Measurements from ENCODE around the gene ZFAND3.

GRCh38 chr6:37779111-37779800, 40.3 kb upstream of the ZFAND3 start:
- TF ChIP-seq POLR2AphosphoS5 (IDR thresholded peaks at IDR 0.05; ENCODE audit: low read depth, low read length) (no peak), POLR2A (IDR thresholded peaks at IDR 0.05; ENCODE audit: low read depth, low read length) (no peak)
